Trophoblast cell (in vitro differentiated cells and primary cell): ENCODE data around the gene TMEM200B.
A peak's percentile ranks its signal among the peaks of the same experiment; 100 is the strongest.

Experiments
- DNase-seq, 2 donors: peaks; one replicate each; pipeline ENCODE4 v3.0.0-alpha.2; 2016
- H2AFZ ChIP-seq: 2 replicates; pipeline ENCODE4 v1.6.1; 2013; ENCODE audit warnings: low read length, moderate library complexity, mild to moderate bottlenecking; ENCODE audit not compliant: insufficient read depth, poor library complexity
- H2AK5ac ChIP-seq: 2 replicates; pipeline ENCODE4 v1.6.1; 2013; ENCODE audit warnings: mild to moderate bottlenecking, low read length
- H2BK120ac ChIP-seq: 2 replicates; pipeline ENCODE4 v1.6.1; 2013; ENCODE audit warnings: low read length, mild to moderate bottlenecking, moderate library complexity; ENCODE audit not compliant: insufficient read depth, poor library complexity
- H2BK12ac ChIP-seq: 2 replicates; pipeline ENCODE4 v1.6.1; 2013; ENCODE audit warnings: mild to moderate bottlenecking, low read length, moderate library complexity
- H2BK5ac ChIP-seq: 2 replicates; pipeline ENCODE4 v1.6.1; 2013; ENCODE audit warnings: low read length, low read depth, moderate library complexity, mild to moderate bottlenecking; ENCODE audit not compliant: poor library complexity
- H3K14ac ChIP-seq: 2 replicates; pipeline ENCODE4 v1.6.1; 2013; ENCODE audit warnings: mild to moderate bottlenecking, low read length
- H3K18ac ChIP-seq: 2 replicates; pipeline ENCODE4 v1.6.1; 2013; ENCODE audit warnings: mild to moderate bottlenecking, low read length
- H3K23ac ChIP-seq: 2 replicates; pipeline ENCODE4 v1.6.1; 2013; ENCODE audit warnings: low read length
- H3K27ac ChIP-seq: 2 replicates; pipeline ENCODE4 v1.5.1; 2013; ENCODE audit warnings: low read depth, mild to moderate bottlenecking, inconsistent platforms, low read length, moderate library complexity
- H3K27me3 ChIP-seq: 2 replicates; pipeline ENCODE4 v1.6.1; 2013; ENCODE audit warnings: inconsistent platforms, mild to moderate bottlenecking, low read length, moderate library complexity; ENCODE audit not compliant: insufficient read depth
- H3K36me3 ChIP-seq, 2 experiments: 1 replicate in 1 of 2; 2 replicates in 1 of 2; pipeline ENCODE4 v1.6.1; 2013; ENCODE audit warnings: low read length in 2 of 2, mild to moderate bottlenecking in 2 of 2, moderate library complexity in 1 of 2; ENCODE audit not compliant: insufficient read depth in 2 of 2, control insufficient read depth in 1 of 2
- H3K4ac ChIP-seq: 2 replicates; pipeline ENCODE4 v1.6.1; 2013; ENCODE audit warnings: low read depth, mild to moderate bottlenecking, low read length, moderate library complexity
- H3K4me1 ChIP-seq, 2 experiments: 1 replicate in 1 of 2; 2 replicates in 1 of 2; pipeline ENCODE4 v1.6.1; 2013; ENCODE audit warnings: low read length in 2 of 2, mild to moderate bottlenecking in 2 of 2, moderate library complexity in 1 of 2; ENCODE audit not compliant: insufficient read depth in 2 of 2, control insufficient read depth in 1 of 2
- H3K4me2 ChIP-seq: 2 replicates; pipeline ENCODE4 v1.6.1; 2013; ENCODE audit warnings: inconsistent platforms, mild to moderate bottlenecking, low read length, moderate library complexity
- H3K4me3 ChIP-seq: 2 replicates; pipeline ENCODE4 v1.5.1; 2013; ENCODE audit warnings: mild to moderate bottlenecking, low read depth, low read length, inconsistent platforms
- H3K79me1 ChIP-seq: one replicate; pipeline ENCODE4 v1.6.1; 2013; ENCODE audit warnings: low read length
- H3K79me2 ChIP-seq: 2 replicates; pipeline ENCODE4 v1.6.1; 2013; ENCODE audit warnings: low read length, mild to moderate bottlenecking; ENCODE audit not compliant: control insufficient read depth, insufficient read depth, poor library complexity
- H3K9ac ChIP-seq: 2 replicates; pipeline ENCODE4 v1.6.1; 2013; ENCODE audit warnings: mild to moderate bottlenecking, low read length
- H3K9me3 ChIP-seq: 2 replicates; pipeline ENCODE4 v1.6.1; 2013; ENCODE audit warnings: low read depth, mild to moderate bottlenecking, control low read depth, inconsistent platforms, low read length; ENCODE audit not compliant: insufficient read depth
- H4K12ac ChIP-seq: 2 replicates; pipeline ENCODE4 v1.6.1; 2013; ENCODE audit warnings: low read depth, mild to moderate bottlenecking, low read length, moderate library complexity
- H4K8ac ChIP-seq: 2 replicates; pipeline ENCODE4 v1.6.1; 2013; ENCODE audit warnings: low read depth, mild to moderate bottlenecking, low read length, moderate library complexity
- H4K91ac ChIP-seq: one replicate; pipeline ENCODE4 v1.6.1; 2013; ENCODE audit warnings: low read depth, mild to moderate bottlenecking, low read length, moderate library complexity
- WGBS: extraction: QIAGEN DNeasy Blood & Tissue Kit; methylation state at CpG from one replicate; pipeline ENCODE4 v1.1.7; 2013; ENCODE audit warnings: missing lambda C conversion rate; ENCODE audit not compliant: insufficient read length, insufficient coverage; ENCODE audit errors: extremely low coverage; 5-methylcytosine and 5-hydroxymethylcytosine counted together

Gene TMEM200B

GRCh38 chr1:29128739-29129138 lies 5.0 kb upstream of the TMEM200B start:
- WGBS = no CpG with 5 or more reads among the region's 6 CpGs
- no peak overlapping the region for H4K12ac ChIP-seq
- H3K79me1 ChIP-seq = peaks cover 10% of the 10 kb centered on the region
- H3K27me3 ChIP-seq = no peaks in the 10 kb centered on the region
- no peak overlapping the region for H2BK12ac ChIP-seq
- H3K27ac ChIP-seq = no peak overlapping the region
- H3K4ac ChIP-seq = no peak overlapping the region
- H3K9ac ChIP-seq = no peak overlapping the region
- H3K4me3 ChIP-seq = peak overlapping the region; percentile 31
- no peak overlapping the region for H3K4me2 ChIP-seq
- H2AK5ac ChIP-seq = no peak overlapping the region
- no peak overlapping the region for H4K8ac ChIP-seq
- no peak overlapping the region for H2BK5ac ChIP-seq
- peaks cover 3% of the 10 kb centered on the region in 2 experiments for H3K4me1 ChIP-seq
- no peak for DNase-seq
- no peak overlapping the region for H4K91ac ChIP-seq
- H3K23ac ChIP-seq = no peak overlapping the region
- no peak overlapping the region for H3K18ac ChIP-seq
- peaks cover 7% of the 10 kb centered on the region for H3K79me2 ChIP-seq
- H3K14ac ChIP-seq = no peak overlapping the region
- no peaks in the 10 kb centered on the region for H3K9me3 ChIP-seq
- H2BK120ac ChIP-seq = no peak overlapping the region
- H2AFZ ChIP-seq = no peak overlapping the region
- no peaks in the 10 kb centered on the region for H3K36me3 ChIP-seq

DNA sequence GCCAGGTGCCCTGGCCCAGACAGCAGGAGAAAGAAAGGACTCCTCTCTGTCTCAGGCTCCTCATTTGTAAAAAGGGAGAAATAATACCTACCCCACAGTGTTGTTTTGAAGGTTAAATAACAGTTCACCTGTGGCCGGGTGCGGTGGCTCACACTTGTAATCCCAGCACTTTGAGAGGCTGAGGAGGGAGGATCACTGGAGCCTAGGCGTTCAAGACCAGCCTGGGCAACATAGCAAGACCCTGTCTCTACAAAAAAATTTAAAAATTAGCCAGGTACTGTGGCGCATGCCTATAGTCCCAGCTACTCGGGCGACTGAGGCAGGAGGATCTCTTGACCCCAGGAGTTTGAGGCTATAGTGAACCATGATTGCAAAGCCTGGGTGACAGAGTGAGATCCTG lies 2.5 kb upstream of the TMEM200B start:
- no peak overlapping the region for H3K27ac ChIP-seq
- no peak overlapping the region for H4K8ac ChIP-seq
- H3K4me3 ChIP-seq = no peak overlapping the region
- no peak overlapping the region for H4K12ac ChIP-seq
- H3K9ac ChIP-seq = no peak overlapping the region
- no peaks in the 10 kb centered on the region for H3K36me3 ChIP-seq
- H3K9me3 ChIP-seq = no peaks in the 10 kb centered on the region
- no peak overlapping the region for H2AK5ac ChIP-seq
- H2BK12ac ChIP-seq = no peak overlapping the region
- H2BK5ac ChIP-seq = no peak overlapping the region
- H3K4me1 ChIP-seq = peaks cover 5% of the 10 kb centered on the region in 2 experiments
- H3K79me2 ChIP-seq = peaks cover 20% of the 10 kb centered on the region
- no peak overlapping the region for H3K4me2 ChIP-seq
- no peak overlapping the region for H2BK120ac ChIP-seq
- H4K91ac ChIP-seq = no peak overlapping the region
- no CpG with 5 or more reads among the region's 6 CpGs for WGBS
- H3K18ac ChIP-seq = no peak overlapping the region
- no peak overlapping the region for H3K4ac ChIP-seq
- no peak overlapping the region for H3K23ac ChIP-seq
- no peak for DNase-seq
- no peak overlapping the region for H3K14ac ChIP-seq
- H3K27me3 ChIP-seq = peaks cover 8% of the 10 kb centered on the region
- H3K79me1 ChIP-seq = peaks cover 28% of the 10 kb centered on the region
- H2AFZ ChIP-seq = no peak overlapping the region

GRCh38 chr1:29125788-29126187 lies 2.1 kb upstream of the TMEM200B start:
- H3K79me1 ChIP-seq = peaks cover 28% of the 10 kb centered on the region
- peaks cover 20% of the 10 kb centered on the region for H3K79me2 ChIP-seq
- no peak overlapping the region for H2BK120ac ChIP-seq
- DNase-seq = no peak
- peaks cover 8% of the 10 kb centered on the region for H3K27me3 ChIP-seq
- H3K4me2 ChIP-seq = no peak overlapping the region
- H4K8ac ChIP-seq = no peak overlapping the region
- no peak overlapping the region for H3K27ac ChIP-seq
- H3K36me3 ChIP-seq = peaks cover 3% of the 10 kb centered on the region in 2 experiments
- H2AFZ ChIP-seq = no peak overlapping the region
- H3K9me3 ChIP-seq = no peaks in the 10 kb centered on the region
- H2BK12ac ChIP-seq = no peak overlapping the region
- H2AK5ac ChIP-seq = no peak overlapping the region
- H3K14ac ChIP-seq = no peak overlapping the region
- H3K23ac ChIP-seq = no peak overlapping the region
- no peak overlapping the region for H3K4ac ChIP-seq
- H4K12ac ChIP-seq = no peak overlapping the region
- H4K91ac ChIP-seq = peak overlapping the region; percentile 89
- WGBS = no CpG with 5 or more reads among the region's 6 CpGs
- H3K18ac ChIP-seq = no peak overlapping the region
- H2BK5ac ChIP-seq = no peak overlapping the region
- H3K4me3 ChIP-seq = no peak overlapping the region
- peaks cover 5% of the 10 kb centered on the region in 2 experiments for H3K4me1 ChIP-seq
- H3K9ac ChIP-seq = no peak overlapping the region

DNA sequence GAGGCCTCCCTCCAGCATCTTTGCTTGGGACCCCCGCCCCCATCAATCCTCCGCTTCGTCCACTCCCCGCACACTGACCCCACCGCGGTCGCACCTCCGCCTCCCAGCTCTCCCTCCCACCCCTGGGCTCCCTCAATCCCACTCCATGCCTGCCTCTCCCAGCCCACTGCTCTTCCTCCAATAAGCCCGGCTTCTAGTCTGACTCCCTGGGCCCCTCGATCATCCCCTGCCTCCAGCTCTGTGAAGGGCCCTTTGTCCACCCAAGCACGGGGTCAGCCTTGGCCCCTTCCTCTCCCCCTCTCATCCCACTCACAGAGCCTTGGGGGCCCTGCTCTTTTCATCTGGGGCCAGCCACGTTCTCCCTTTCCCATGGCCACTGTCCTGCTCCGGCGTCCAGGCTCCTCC lies 1.5 kb upstream of the TMEM200B start:
- peak overlapping the region; percentile 82 for H3K14ac ChIP-seq
- H3K4ac ChIP-seq = peak overlapping the region; percentile 59
- H3K36me3 ChIP-seq = peaks cover 7 to 8% of the 10 kb centered on the region in 2 experiments
- H3K4me1 ChIP-seq = peaks cover 5% of the 10 kb centered on the region in 2 experiments
- peak overlapping the region; percentile 86 for H4K8ac ChIP-seq
- H4K12ac ChIP-seq = peak overlapping the region; percentile 96
- no peak overlapping the region for H3K27ac ChIP-seq
- peak overlapping the region; percentile 62 for H2BK120ac ChIP-seq
- peaks cover 20% of the 10 kb centered on the region for H3K79me2 ChIP-seq
- H3K23ac ChIP-seq = no peak overlapping the region
- peak overlapping the region; percentile 88 for H2AK5ac ChIP-seq
- peak overlapping the region; percentile 89 for H4K91ac ChIP-seq
- H3K27me3 ChIP-seq = peaks cover 8% of the 10 kb centered on the region
- H2AFZ ChIP-seq = no peak overlapping the region
- peak overlapping the region; percentile 93 for H3K4me2 ChIP-seq
- peak overlapping the region; percentile 27 for H2BK5ac ChIP-seq
- no CpG with 5 or more reads among the region's 14 CpGs for WGBS
- no peak overlapping the region for H3K9ac ChIP-seq
- peak overlapping the region; percentile 63 for H2BK12ac ChIP-seq
- no peak for DNase-seq
- H3K9me3 ChIP-seq = no peaks in the 10 kb centered on the region
- peaks cover 28% of the 10 kb centered on the region for H3K79me1 ChIP-seq
- no peak overlapping the region for H3K4me3 ChIP-seq
- H3K18ac ChIP-seq = peak overlapping the region; percentile 74
